SU-DHL-6 (cell line): ENCODE data around the gene SPHKAP.

ENCODE experiments used
- H2AFZ ChIP-seq: fragments of 200-600 bp; sonication (generic); 2 replicates; pipeline ENCODE4 v1.6.1; 2014; ENCODE audit warnings: low read depth, mild to moderate bottlenecking, moderate library complexity, mixed read lengths, antibody characterized with exemption, low read length; ENCODE audit not compliant: severe bottlenecking
- H3F3A ChIP-seq: fragments of 200-600 bp; shearing (Covaris generic); 2 replicates; pipeline ENCODE4 v1.6.0; 2016; ENCODE audit warnings: antibody characterized with exemption, mild to moderate bottlenecking; ENCODE audit not compliant: insufficient read depth
- H3K27ac ChIP-seq: fragments of 200-600 bp; sonication (generic); 2 replicates; pipeline ENCODE4 v1.5.1; 2016; ENCODE audit warnings: low read depth, mild to moderate bottlenecking, low read length, moderate library complexity, mixed read lengths
- H3K27me3 ChIP-seq: fragments of 200-600 bp; sonication (generic), shearing (Covaris generic); 2 replicates; pipeline ENCODE4 v1.6.0; 2014; ENCODE audit warnings: mild to moderate bottlenecking, low read length
- H3K36me3 ChIP-seq: fragments of 200-600 bp; sonication (generic); 2 replicates; pipeline ENCODE4 v1.6.1; 2014; ENCODE audit warnings: mild to moderate bottlenecking, low read length, mixed read lengths
- H3K4me2 ChIP-seq: fragments of 300-600, 200-600 bp; shearing (Covaris generic), sonication (generic); 2 replicates; pipeline ENCODE4 v1.6.0; 2014; ENCODE audit warnings: low read length, low read depth, mild to moderate bottlenecking; ENCODE audit not compliant: poor library complexity, severe bottlenecking
- H3K4me3 ChIP-seq: fragments of 200-600 bp; sonication (generic); 2 replicates; pipeline ENCODE4 v1.5.1; 2014; ENCODE audit warnings: antibody characterized with exemption, low read length, mild to moderate bottlenecking, mixed read lengths; ENCODE audit not compliant: insufficient read depth, poor library complexity, severe bottlenecking
- H3K79me2 ChIP-seq: fragments of 200-600 bp; sonication (generic); 2 replicates; pipeline ENCODE4 v1.6.1; 2014; ENCODE audit warnings: mild to moderate bottlenecking, low read length, moderate library complexity; ENCODE audit not compliant: insufficient read depth
- H3K9ac ChIP-seq: fragments of 200-600 bp; sonication (generic); 2 replicates; pipeline ENCODE4 v1.7.0; 2014; ENCODE audit warnings: mild to moderate bottlenecking, low read length
- H3K9me2 ChIP-seq: fragments of 200-600 bp; sonication (generic); replicated peaks from 2 replicates; pipeline ENCODE4 v1.6.1; 2014; ENCODE audit warnings: low read length; ENCODE audit not compliant: insufficient read depth
- H3K9me3 ChIP-seq: fragments of 200-600 bp; sonication (generic); 2 replicates; pipeline ENCODE4 v1.6.1; 2014; ENCODE audit warnings: low read length, mixed read lengths; ENCODE audit not compliant: insufficient read depth
- H4K20me1 ChIP-seq: fragments of 200-600 bp; sonication (generic); 2 replicates; pipeline ENCODE4 v1.6.1; 2014; ENCODE audit warnings: low read depth, mild to moderate bottlenecking, antibody characterized with exemption, low read length, moderate library complexity, mixed read lengths
- CTCF ChIP-seq: fragments of 200-600 bp; sonication (generic); IDR thresholded peaks from one replicate; pipeline ENCODE4 v1.5.1; 2017; ENCODE audit warnings: antibody characterized with exemption, mild to moderate bottlenecking, low read length, moderate library complexity; ENCODE audit not compliant: insufficient read depth, poor library complexity, severe bottlenecking
- EZH2phosphoT487 ChIP-seq: fragments of 200-600 bp; sonication (generic), shearing (Covaris generic); conservative IDR thresholded peaks from 2 replicates; pipeline ENCODE4 v1.6.1; 2018; ENCODE audit warnings: mild to moderate bottlenecking, antibody characterized with exemption, low read length, moderate library complexity, mixed read lengths

Gene SPHKAP

GRCh38 chr2:227933884-227934283, 247.6 kb downstream of the SPHKAP start:
- no peaks in the 10 kb centered on the region for H3K27me3 ChIP-seq
- no peaks in the 10 kb centered on the region for H3K9me3 ChIP-seq
- H4K20me1 ChIP-seq: no peaks in the 10 kb centered on the region
- no peak overlapping the region for H3K4me3 ChIP-seq
- no peaks in the 10 kb centered on the region for H3K36me3 ChIP-seq
- no peak overlapping the region for H2AFZ ChIP-seq
- no peak for TF ChIP-seq EZH2phosphoT487
- TF ChIP-seq CTCF: no peak
- no peaks in the 10 kb centered on the region for H3K9me2 ChIP-seq
- H3K27ac ChIP-seq: no peak overlapping the region
- no peak overlapping the region for H3K4me2 ChIP-seq
- no peaks in the 10 kb centered on the region for H3F3A ChIP-seq
- no peak overlapping the region for H3K9ac ChIP-seq
- no peaks in the 10 kb centered on the region for H3K79me2 ChIP-seq

GRCh38 chr2:227932403-227932802, 249.1 kb downstream of the SPHKAP start:
- no peak for TF ChIP-seq CTCF
- no peak for TF ChIP-seq EZH2phosphoT487
- Histone ChIP-seq H3K27ac (no peak overlapping the region), H3F3A (no peaks in the 10 kb centered on the region), H3K36me3 (no peaks in the 10 kb centered on the region), H3K27me3 (no peaks in the 10 kb centered on the region), H3K9ac (no peak overlapping the region), H3K9me2 (no peaks in the 10 kb centered on the region), H3K79me2 (no peaks in the 10 kb centered on the region), H3K4me3 (no peak overlapping the region), H4K20me1 (no peaks in the 10 kb centered on the region), H2AFZ (no peak overlapping the region), H3K9me3 (no peaks in the 10 kb centered on the region), H3K4me2 (no peak overlapping the region)

DNA sequence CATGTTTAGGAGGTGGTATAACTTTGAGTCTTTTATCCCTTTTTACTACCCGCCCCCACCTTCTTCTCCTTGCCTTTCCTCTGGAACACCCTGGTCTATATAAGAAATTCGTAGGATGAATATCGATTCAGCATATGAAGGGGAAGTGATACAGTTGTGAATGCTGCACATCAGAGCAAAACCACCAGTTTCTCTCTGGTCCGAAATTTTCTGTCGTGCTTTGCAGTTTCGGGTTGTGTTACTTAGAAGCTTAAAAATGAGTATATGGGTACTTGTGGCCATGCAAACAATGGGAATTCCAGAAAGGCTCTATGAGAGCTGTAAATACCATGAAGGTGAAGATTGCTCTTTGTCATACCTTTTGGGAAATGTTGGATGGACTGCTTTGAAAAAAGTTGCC, 249.5 kb downstream of the SPHKAP start:
- H3K4me2 ChIP-seq: no peak overlapping the region
- no peak overlapping the region for H3K27ac ChIP-seq

More for the DNA sequence above, 249.5 kb downstream of the SPHKAP start:
- no peaks in the 10 kb centered on the region for H3K9me3 ChIP-seq
- no peaks in the 10 kb centered on the region for H4K20me1 ChIP-seq
- H3K27me3 ChIP-seq: no peaks in the 10 kb centered on the region
- TF ChIP-seq EZH2phosphoT487 (no peak), CTCF (no peak)
- H3K9me2 ChIP-seq: no peaks in the 10 kb centered on the region
- no peak overlapping the region for H3K4me3 ChIP-seq
- H3K36me3 ChIP-seq: no peaks in the 10 kb centered on the region
- H3K9ac ChIP-seq: no peak overlapping the region
- H3K79me2 ChIP-seq: no peaks in the 10 kb centered on the region
- no peaks in the 10 kb centered on the region for H3F3A ChIP-seq
- no peak overlapping the region for H2AFZ ChIP-seq
